Stimulated activated CD4-positive, alpha-beta T cell treated with anti-CD3 and anti-CD28 coated beads, TNF-alpha, amount 100 ng/mL, for 48 hours (primary cell): Measurements from ENCODE around the gene FREM2.

ENCODE experiments used
- DNase-seq, 3 donors: peaks; one replicate each; pipeline ENCODE4 v3.0.0-alpha.2; 2020; ENCODE audit warnings: low read depth in 3 of 3

The FREM2 gene

GRCh38 chr13:38895075-38895474 is 208.2 kb downstream of the FREM2 start:
- DNase-seq = no peak

- DNase-seq = no peak
These were observed 210.6 kb downstream of the FREM2 start for GRCh38 chr13:38897521-38897920.

GRCh38 chr13:38898481-38898880 is 211.6 kb downstream of the FREM2 start:
- no peak for DNase-seq

- no peak for DNase-seq
These were observed 212.7 kb downstream of the FREM2 start for GRCh38 chr13:38899571-38899970.

- DNase-seq = no peak
These were observed 213.3 kb downstream of the FREM2 start for GRCh38 chr13:38900188-38900587.

- DNase-seq = no peak
These were observed 215.7 kb downstream of the FREM2 start for GRCh38 chr13:38902551-38902950.

- DNase-seq = no peak
These were observed 218.2 kb downstream of the FREM2 start for GRCh38 chr13:38905081-38905480.

- DNase-seq = no peak
These were observed 219.0 kb downstream of the FREM2 start for GRCh38 chr13:38905861-38906260.

- no peak for DNase-seq
These were observed 221.7 kb downstream of the FREM2 start for GRCh38 chr13:38908574-38908973.

GRCh38 chr13:38914070-38914469 is 227.2 kb downstream of the FREM2 start:
- DNase-seq = no peak

- no peak for DNase-seq
These were observed 234.2 kb downstream of the FREM2 start for GRCh38 chr13:38921081-38921480.

GRCh38 chr13:38922170-38922569 is 235.3 kb downstream of the FREM2 start:
- no peak for DNase-seq

GRCh38 chr13:38933786-38934185 is 246.9 kb downstream of the FREM2 start:
- DNase-seq = no peak
